Mucosa of descending colon (tissue), 3 donors: ENCODE data around the gene NDUFB11. TPM values are rescaled to one million over a fixed set of nuclear protein-coding genes. Genes with fewer than 3 reads are reported as not detected.

Experiments
- ATAC-seq: fragments of 200-7000 bp; cut with Tn5 transposase; one replicate; pipeline ENCODE4 v1.9.1; 2020; ENCODE audit warnings: mild to moderate bottlenecking, moderate library complexity
- DNase-seq, 3 donors: peaks; one replicate each; pipeline ENCODE4 v3.0.0-alpha.2; 2020
- H3K36me3 ChIP-seq: fragments of 200-600 bp; one replicate; pipeline ENCODE4 v1.8.0; 2021; ENCODE audit warnings: low read depth, mild to moderate bottlenecking
- H3K4me1 ChIP-seq: fragments of 200-600 bp; one replicate; pipeline ENCODE4 v1.8.0; 2021; ENCODE audit warnings: low read depth, mild to moderate bottlenecking
- H3K4me3 ChIP-seq: fragments of 200-600 bp; one replicate; pipeline ENCODE4 v1.8.0; 2021; ENCODE audit warnings: mild to moderate bottlenecking
- H3K9me3 ChIP-seq: fragments of 200-600 bp; one replicate; pipeline ENCODE4 v1.8.0; 2021; ENCODE audit warnings: mild to moderate bottlenecking
- CTCF ChIP-seq: fragments of 200-600 bp; IDR thresholded peaks from one replicate; pipeline ENCODE4 v1.8.0; 2022; ENCODE audit warnings: antibody characterized with exemption, mild to moderate bottlenecking
- intact Hi-C, 2 donors: fragments of 100-400 bp; cut with DNase I in 1 of 2; cut with micrococcal nuclease in 1 of 2; formaldehyde crosslinking; loops; one replicate each; pipeline versions ENCODE4 v1.11.0 to v1.11.1; 2022; cut with DNase I, micrococcal nuclease
- total RNA-seq, 3 donors: library from RNA; stranded (reverse); fragmentation: NEBNext Ultra II Directional in 2 of 3; extraction: Animal tissue kit (Norgen Biotek cat#: 25700) in 2 of 3; gene quantifications; one replicate each; pipeline versions ENCODE4 v1.2.1 to v1.2.4, GENCODE V29; 2021 to 2023
- donor health status: DM: no; HTN: no; CAD: no; lungs with moderate emphysema.
- donor health status: DM: no; HTN: no; CAD: no.
- donor health status: DM: no; HTN: yes; CAD: no.

The NDUFB11 gene
- total RNA-seq, 3 donors from 2014 or later, result 57.6 to 72.2 (median 71.6) TPM

DNA sequence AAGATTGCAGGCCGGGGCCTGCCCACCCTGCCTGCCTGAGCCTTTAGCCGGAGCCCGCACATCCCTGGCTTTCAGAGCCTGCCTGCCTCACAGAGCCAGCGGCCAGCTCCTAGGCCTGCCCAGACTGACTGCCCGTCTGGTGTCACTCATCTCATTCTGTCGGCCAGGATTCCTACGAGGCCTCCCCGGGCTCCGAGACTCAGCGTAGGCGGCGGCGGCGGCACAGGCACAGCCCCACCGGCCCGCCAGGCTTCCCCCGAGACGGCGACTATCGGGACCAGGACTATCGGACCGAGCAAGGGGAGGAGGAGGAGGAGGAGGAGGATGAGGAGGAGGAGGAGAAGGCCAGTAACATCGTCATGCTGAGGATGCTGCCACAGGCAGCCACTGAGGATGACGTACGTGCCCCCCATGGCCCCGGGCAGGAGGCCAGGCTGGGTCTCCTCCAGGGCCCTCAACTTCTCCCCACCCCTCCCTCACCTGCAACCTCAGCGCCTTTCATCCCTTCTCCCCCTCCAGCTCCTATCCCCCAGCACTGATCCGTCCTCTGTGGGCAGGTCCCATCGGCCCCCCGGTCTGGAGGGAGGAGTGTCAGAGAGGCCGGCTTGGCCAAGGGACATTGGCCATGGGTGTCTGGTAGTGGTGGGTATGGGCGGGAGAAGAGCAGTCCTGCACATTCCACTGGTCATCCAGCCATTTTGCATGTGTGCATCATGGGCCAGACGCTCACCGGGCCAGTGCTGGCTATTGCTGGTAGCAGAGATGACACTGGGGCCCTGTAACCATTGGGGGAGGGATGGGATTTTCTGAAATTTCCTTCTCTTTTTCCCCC, 26.6 kb upstream of the NDUFB11 start:
- Histone ChIP-seq H3K4me1 (no peaks in the 10 kb centered on the region), H3K36me3 (no peaks in the 10 kb centered on the region), H3K4me3 (no peak overlapping the region), H3K9me3 (no peaks in the 10 kb centered on the region)
- no peak for ATAC-seq
- DNase-seq, result peak in 1 of 3 donors; percentile 36
- no peak for TF ChIP-seq CTCF
- intact Hi-C loops, result no loop called here

- ATAC-seq, result peak; percentile 25
- TF ChIP-seq CTCF, result no peak
- Histone ChIP-seq H3K9me3 (no peaks in the 10 kb centered on the region), H3K4me1 (no peaks in the 10 kb centered on the region), H3K4me3 (no peak overlapping the region), H3K36me3 (no peaks in the 10 kb centered on the region)
- intact Hi-C loops, result no loop called here
- peak in 1 of 3 donors; percentile 38 for DNase-seq
Observed at GRCh38 chrX:47169726-47170515, 25.4 kb upstream of the NDUFB11 start.

GRCh38 chrX:47169273-47169672, 24.8 kb upstream of the NDUFB11 start:
- no peak overlapping the region for H3K4me3 ChIP-seq
- peak in 1 of 3 donors; percentile 37 for DNase-seq
- intact Hi-C loops, result no loop called here
- TF ChIP-seq CTCF, result no peak
- no peak for ATAC-seq
- H3K9me3 ChIP-seq, result no peaks in the 10 kb centered on the region
- no peaks in the 10 kb centered on the region for H3K36me3 ChIP-seq
- H3K4me1 ChIP-seq, result no peaks in the 10 kb centered on the region

DNA sequence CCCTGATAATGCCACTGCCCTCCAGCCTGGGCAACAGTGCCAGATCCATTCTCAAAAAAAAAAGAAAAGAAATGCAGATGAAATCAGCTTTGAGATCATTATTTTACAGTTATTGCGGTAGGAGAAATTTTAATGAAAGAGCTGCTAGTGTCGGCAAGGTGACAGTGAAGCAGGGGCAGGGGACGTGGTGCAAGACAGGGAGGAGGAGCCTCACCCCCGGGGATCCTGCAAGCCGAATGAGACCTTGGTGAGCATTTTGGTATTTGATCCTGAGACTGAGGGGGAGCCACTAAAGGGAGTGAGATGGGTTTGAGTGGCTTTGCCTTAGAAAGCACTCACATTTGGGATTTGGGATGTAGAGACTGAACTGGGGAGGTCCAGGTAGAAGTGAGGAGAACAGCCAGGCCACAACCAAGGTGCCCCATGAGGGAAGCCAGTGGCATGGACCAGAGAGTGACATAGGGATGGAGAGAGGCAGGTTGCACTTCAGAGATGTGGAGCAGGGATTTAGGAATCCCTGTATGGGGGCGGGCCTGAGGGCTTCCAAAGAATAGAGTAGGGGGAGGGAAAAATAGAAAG, 24.1 kb upstream of the NDUFB11 start:
- no peak for ATAC-seq
- Histone ChIP-seq H3K9me3 (no peaks in the 10 kb centered on the region), H3K4me3 (no peak overlapping the region), H3K36me3 (no peaks in the 10 kb centered on the region), H3K4me1 (no peaks in the 10 kb centered on the region)
- intact Hi-C loops, result no loop called here
- no peak for DNase-seq
- no peak for TF ChIP-seq CTCF

DNA sequence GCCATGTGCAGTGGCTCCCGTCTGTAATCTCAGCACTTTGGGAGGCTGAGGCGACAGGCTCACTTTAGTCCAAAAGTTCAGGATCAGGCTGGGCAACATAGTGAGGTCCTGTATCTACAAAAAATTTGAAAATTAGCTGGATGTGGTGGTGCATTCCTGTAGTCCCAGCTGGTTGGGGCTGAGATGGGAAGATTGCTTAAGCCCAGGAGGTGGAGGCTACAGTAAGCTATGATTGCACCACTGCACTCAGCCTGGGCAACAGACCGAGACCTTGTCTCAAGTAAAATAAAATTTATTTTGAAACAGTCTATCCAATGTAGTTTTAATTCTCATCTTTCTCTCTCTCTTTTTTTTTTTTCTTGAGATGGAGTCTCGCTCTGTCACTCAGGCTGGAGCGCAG, 21.6 kb upstream of the NDUFB11 start:
- H3K9me3 ChIP-seq, result no peaks in the 10 kb centered on the region
- DNase-seq, result no peak
- intact Hi-C loops, result no loop called here
- ATAC-seq, result no peak
- no peaks in the 10 kb centered on the region for H3K4me1 ChIP-seq
- H3K4me3 ChIP-seq, result no peak overlapping the region
- no peak for TF ChIP-seq CTCF
- no peaks in the 10 kb centered on the region for H3K36me3 ChIP-seq
